GM19025 (cell line): ENCODE data around the gene UNC5A.

Experiments
- ATAC-seq: cut with Tn5 transposase; IDR thresholded peaks from one replicate; pipeline ENCODE4 v1.9.1; 2021; ENCODE audit warnings: mild to moderate bottlenecking, low read depth, moderate library complexity; ENCODE audit not compliant: unreplicated experiment

UNC5A gene

DNA sequence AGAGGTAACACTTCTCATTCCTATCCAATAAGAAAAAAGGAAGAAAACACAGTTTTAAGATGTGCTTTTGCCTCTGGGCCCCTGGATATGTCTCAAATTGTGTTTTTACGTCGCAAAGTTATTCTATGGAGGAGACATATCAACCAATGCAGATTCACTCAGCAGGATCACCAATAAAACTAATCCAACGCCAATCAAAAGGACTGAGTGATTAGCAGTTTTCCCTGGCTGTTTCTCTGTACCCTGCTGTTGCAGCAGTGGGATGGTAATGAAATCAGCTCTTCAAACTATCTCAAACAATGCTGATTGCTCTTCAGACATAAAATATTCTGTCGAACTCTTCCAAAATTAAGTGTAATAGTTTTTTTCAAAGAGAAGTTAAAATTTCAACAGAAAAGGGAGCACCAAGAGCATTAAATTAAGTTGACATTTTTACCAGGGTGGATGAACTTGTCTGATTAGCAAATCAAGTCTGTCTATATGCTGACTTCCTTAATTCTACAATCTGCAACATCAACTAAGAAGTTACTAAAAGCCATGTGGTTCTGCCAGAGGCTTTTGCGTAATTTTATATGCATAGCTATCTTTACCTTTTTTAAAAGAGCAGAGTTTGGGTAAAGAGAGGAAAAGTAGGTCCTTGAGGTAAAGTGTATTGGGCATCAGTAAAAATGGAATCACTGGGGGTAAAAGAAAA is 98.5 kb downstream of the UNC5A start:
- ATAC-seq: no peak

DNA sequence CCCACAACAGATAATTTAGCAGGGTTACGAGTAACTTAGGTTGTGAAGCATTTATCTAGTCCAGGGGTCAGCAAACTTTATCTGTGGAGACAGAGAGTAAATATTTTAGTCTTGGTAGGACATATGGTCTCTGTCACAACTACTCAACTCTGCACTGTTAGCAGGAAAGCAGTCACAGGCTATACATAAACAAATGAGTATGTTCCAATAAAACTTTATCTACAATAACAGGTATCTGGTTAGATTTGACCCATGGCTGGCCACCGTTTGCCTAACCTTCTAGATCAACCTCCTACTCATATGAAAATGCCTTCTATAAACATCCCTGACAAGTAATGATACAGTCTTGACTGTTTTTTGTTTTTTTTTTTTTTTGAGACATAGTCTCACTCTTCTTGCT is 101.8 kb downstream of the UNC5A start:
- no peak for ATAC-seq

- no peak for ATAC-seq
Measured at GRCh38 chr5:176915906-176916305, 105.5 kb downstream of the UNC5A start.

DNA sequence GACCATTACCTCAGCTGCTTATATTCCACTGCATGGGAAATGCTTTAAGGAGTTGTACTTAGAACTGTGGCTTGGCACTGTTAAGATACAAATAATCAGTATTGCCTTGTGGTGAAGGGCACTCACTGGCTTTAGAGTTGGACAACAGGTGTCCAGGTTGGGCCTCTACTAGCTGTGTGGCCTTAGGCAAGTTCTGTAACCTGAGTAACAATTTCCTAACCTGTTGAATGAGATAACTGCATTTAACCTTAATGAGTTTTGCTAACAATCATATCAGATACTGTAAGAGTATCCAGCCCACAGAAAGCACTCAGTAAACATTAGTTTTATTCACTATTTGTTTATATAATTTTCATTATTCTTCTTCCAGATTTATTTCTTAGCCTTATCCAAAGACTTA is 106.0 kb downstream of the UNC5A start:
- no peak for ATAC-seq

- no peak for ATAC-seq
Measured at GRCh38 chr5:176918613-176919012, 108.3 kb downstream of the UNC5A start.

GRCh38 chr5:176921714-176922113 is 111.4 kb downstream of the UNC5A start:
- ATAC-seq: no peak

- no peak for ATAC-seq
Measured at GRCh38 chr5:176922817-176923216, 112.5 kb downstream of the UNC5A start.

DNA sequence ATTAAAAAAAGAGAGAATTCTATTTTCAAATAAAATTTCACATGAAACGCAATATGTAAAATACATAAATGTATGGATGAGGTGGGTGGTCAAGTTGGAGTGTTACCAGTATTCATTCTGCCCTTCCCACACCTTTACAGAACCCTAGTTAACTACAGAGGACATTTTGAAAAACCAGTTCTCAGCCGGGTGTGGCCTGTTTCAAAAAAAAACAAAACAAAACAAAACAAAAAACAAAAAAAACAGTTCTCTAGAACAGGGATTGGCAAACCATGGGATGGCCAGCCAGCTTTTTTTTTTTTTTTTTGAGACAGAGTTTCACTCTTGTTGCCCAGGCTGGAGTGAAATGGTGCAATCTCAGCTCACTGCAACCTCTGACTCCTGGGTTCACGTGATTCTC is 117.2 kb downstream of the UNC5A start:
- no peak for ATAC-seq

- no peak for ATAC-seq
Measured at GRCh38 chr5:176929654-176930053, 119.3 kb downstream of the UNC5A start.
